ENCODE results near the gene C5orf58. TPM values are rescaled to one million over a fixed set of nuclear protein-coding genes. Genes with fewer than 3 reads are reported as not detected.

The C5orf58 gene
- total and polyA plus RNA-seq, 10 of the 15 experiments (the other 5 are each of a cell fraction or from before 2014, with no cell fraction given): 0.13 to 0.27 (median 0.26) TPM; not detected in 7

- BruUV-seq (replicated peaks): no TSS peak
- H3K79me2 ChIP-seq (ENCODE audit: control insufficient read depth, insufficient read depth, low read length): no peaks in the 10 kb centered on the region
- peaks cover 0 to 3% of the 10 kb centered on the region in 2 experiments; a peak in 3 of 4 replicates for H3K27me3 ChIP-seq (replicated peaks in 1 of 2; ENCODE audit: control insufficient read depth in 2 of 2, insufficient read depth in 2 of 2, low read length in 1 of 2)
- SMC1A ChIA-PET (ENCODE audit: uncharacterized antibody, unreplicated experiment): interaction anchor here (0.7 to 1.6 kb wide), 2 partner anchors 10 to 107 kb away, joined by 3 to 5 read pairs; no protein-coding TSS in a partner anchor
- H2AFZ ChIP-seq (ENCODE audit: control insufficient read depth, low read depth, low read length): no peak overlapping the region
- DNase-seq (ENCODE audit: low read depth, low spot score) (no peak), FAIRE-seq (no peak), ATAC-seq (no peak)
- H3K27ac ChIP-seq (ENCODE audit: control insufficient read depth, insufficient read depth): no peak overlapping the region
- no peaks in the 10 kb centered on the region for H3K4me1 ChIP-seq (ENCODE audit: control insufficient read depth, insufficient read depth, low read length)
- WGBS (ENCODE audit: insufficient coverage, insufficient replicate concordance, low lambda C conversion rate, missing lambda C conversion rate): 0% methylated on average over 3 of the region's 3 CpGs
- no peaks in the 10 kb centered on the region for H4K20me1 ChIP-seq (ENCODE audit: control insufficient read depth, insufficient read depth)
- no peaks in the 10 kb centered on the region for H3K36me3 ChIP-seq (ENCODE audit: control insufficient read depth in 2 of 2, insufficient read depth in 2 of 2, low read length in 1 of 2)
- no peak overlapping the region for H3K9ac ChIP-seq (ENCODE audit: control insufficient read depth, insufficient read depth, low read length)
- intact Hi-C loops (cut with micrococcal nuclease; ENCODE audit: unreplicated experiment) (no loop called here), in situ Hi-C loops (cut with MboI) (no loop called here)
- no peak overlapping the region for H3K4me3 ChIP-seq
- POLR2A ChIA-PET: no interaction called here
- no peaks in the 10 kb centered on the region for H3K9me3 ChIP-seq (replicated peaks; ENCODE audit: control insufficient read depth, insufficient read depth, low read length)
- TF ChIP-seq POLR2AphosphoS2 (IDR thresholded peaks at IDR 0.05; ENCODE audit: low read depth, low read length): no peak
- no peak overlapping the region for H3K4me2 ChIP-seq (ENCODE audit: control insufficient read depth, insufficient read depth)
- RAD21 ChIA-PET (ENCODE audit: unreplicated experiment): interaction anchor here (1.1 kb wide), 1 partner anchor 22 kb away, joined by 3 read pairs; no protein-coding TSS in a partner anchor
- CTCF ChIA-PET: interaction anchor here (0.9 to 1.3 kb wide), 4 partner anchors 9 to 220 kb away, joined by 3 to 9 read pairs (median 4); no protein-coding TSS in a partner anchor
Observed at GRCh38 chr5:170206216-170206615, 26.6 kb upstream of the C5orf58 start.

- ChIA-PET SMC1A (ENCODE audit: uncharacterized antibody, unreplicated experiment) (no interaction called here), CTCF (interaction anchor here (1.5 kb wide), 1 partner anchor 28 kb away, joined by 3 read pairs; no protein-coding TSS in a partner anchor), POLR2A (no interaction called here), RAD21 (ENCODE audit: unreplicated experiment) (no interaction called here)
- no peak for DNase-seq (ENCODE audit: low read depth, low spot score)
- no peak for FAIRE-seq
- in situ Hi-C loops (cut with MboI) (no loop called here), intact Hi-C loops (cut with micrococcal nuclease; ENCODE audit: unreplicated experiment) (no loop called here)
- H3K79me2 ChIP-seq (ENCODE audit: control insufficient read depth, insufficient read depth, low read length): no peaks in the 10 kb centered on the region
- TF ChIP-seq MTA2 (IDR thresholded peaks at IDR 0.05; ENCODE audit: low read depth): no peak
- no peak for TF ChIP-seq MXI1 (IDR thresholded peaks at IDR 0.05; ENCODE audit: low read depth, low read length)
- TF ChIP-seq CHD1 (IDR thresholded peaks at IDR 0.05; ENCODE audit: low read depth, low read length): no peak
- TF ChIP-seq ZNF274 (IDR thresholded peaks at IDR 0.05; ENCODE audit: insufficient read depth, insufficient read length): no peak
- TF ChIP-seq NR2C2 (IDR thresholded peaks at IDR 0.05; ENCODE audit: borderline replicate concordance, control insufficient read depth, insufficient read length, low read depth): no peak
- TF ChIP-seq HCFC1 (IDR thresholded peaks at IDR 0.05; ENCODE audit: low read length): no peak
- TF ChIP-seq CBFB (IDR thresholded peaks at IDR 0.05; ENCODE audit: low read depth): no peak
- TF ChIP-seq, protein P1, sequence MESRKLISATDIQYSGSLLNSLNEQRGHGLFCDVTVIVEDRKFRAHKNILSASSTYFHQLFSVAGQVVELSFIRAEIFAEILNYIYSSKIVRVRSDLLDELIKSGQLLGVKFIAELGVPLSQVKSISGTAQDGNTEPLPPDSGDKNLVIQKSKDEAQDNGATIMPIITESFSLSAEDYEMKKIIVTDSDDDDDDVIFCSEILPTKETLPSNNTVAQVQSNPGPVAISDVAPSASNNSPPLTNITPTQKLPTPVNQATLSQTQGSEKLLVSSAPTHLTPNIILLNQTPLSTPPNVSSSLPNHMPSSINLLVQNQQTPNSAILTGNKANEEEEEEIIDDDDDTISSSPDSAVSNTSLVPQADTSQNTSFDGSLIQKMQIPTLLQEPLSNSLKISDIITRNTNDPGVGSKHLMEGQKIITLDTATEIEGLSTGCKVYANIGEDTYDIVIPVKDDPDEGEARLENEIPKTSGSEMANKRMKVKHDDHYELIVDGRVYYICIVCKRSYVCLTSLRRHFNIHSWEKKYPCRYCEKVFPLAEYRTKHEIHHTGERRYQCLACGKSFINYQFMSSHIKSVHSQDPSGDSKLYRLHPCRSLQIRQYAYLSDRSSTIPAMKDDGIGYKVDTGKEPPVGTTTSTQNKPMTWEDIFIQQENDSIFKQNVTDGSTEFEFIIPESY (IDR thresholded peaks at IDR 0.05): no peak
- no peak for TF ChIP-seq SPI1 (IDR thresholded peaks at IDR 0.05; ENCODE audit: borderline replicate concordance, insufficient read depth, low read depth, low read length)
- TF ChIP-seq KLF5 (IDR thresholded peaks at IDR 0.05; ENCODE audit: partially characterized antibody): no peak
- no peak overlapping the region for H3K27ac ChIP-seq (ENCODE audit: control insufficient read depth, insufficient read depth)
- WGBS (ENCODE audit: insufficient coverage, insufficient replicate concordance, low lambda C conversion rate, missing lambda C conversion rate): 63% methylated on average over 8 of the region's 8 CpGs
- H3K9ac ChIP-seq (ENCODE audit: control insufficient read depth, insufficient read depth, low read length): no peak overlapping the region
- H3K9me3 ChIP-seq (replicated peaks; ENCODE audit: control insufficient read depth, insufficient read depth, low read length): no peaks in the 10 kb centered on the region
- H3K36me3 ChIP-seq (ENCODE audit: control insufficient read depth in 2 of 2, insufficient read depth in 2 of 2, low read length in 1 of 2): no peaks in the 10 kb centered on the region
- H3K27me3 ChIP-seq (replicated peaks in 1 of 2; ENCODE audit: control insufficient read depth in 2 of 2, insufficient read depth in 2 of 2, low read length in 1 of 2): peaks cover 0 to 3% of the 10 kb centered on the region in 2 experiments; a peak in 2 of 4 replicates
- H3K4me1 ChIP-seq (ENCODE audit: control insufficient read depth, insufficient read depth, low read length): no peaks in the 10 kb centered on the region
- ATAC-seq: no peak
- no peak overlapping the region for H3K4me2 ChIP-seq (ENCODE audit: control insufficient read depth, insufficient read depth)
- no peaks in the 10 kb centered on the region for H4K20me1 ChIP-seq (ENCODE audit: control insufficient read depth, insufficient read depth)
- no peak overlapping the region for H2AFZ ChIP-seq (ENCODE audit: control insufficient read depth, low read depth, low read length)
- BruUV-seq (replicated peaks): no TSS peak
- H3K4me3 ChIP-seq: no peak overlapping the region
Observed at GRCh38 chr5:170206958-170207357, 25.8 kb upstream of the C5orf58 start.

All from GM12878 (cell line).